ENCODE results near the gene FRY. TPM values are rescaled to one million over a fixed set of nuclear protein-coding genes. Genes with fewer than 3 reads are reported as not detected.

Gene FRY
- total RNA-seq, 1 donor from 2014 or later = 98.7 TPM

GRCh38 chr13:32212421-32212820 is 180.8 kb downstream of the FRY start:
- DNase-seq (ENCODE audit: low read depth, low spot score) = no peak

GRCh38 chr13:32213626-32214025 is 182.1 kb downstream of the FRY start:
- DNase-seq (ENCODE audit: low read depth, low spot score) = no peak

GRCh38 chr13:32214071-32214470 is 182.5 kb downstream of the FRY start:
- no peak for DNase-seq (ENCODE audit: low read depth, low spot score)

GRCh38 chr13:32216281-32216680 is 184.7 kb downstream of the FRY start:
- DNase-seq (ENCODE audit: low read depth, low spot score) = no peak

- no peak for DNase-seq (ENCODE audit: low read depth, low spot score)
Measured at GRCh38 chr13:32222046-32222676, 190.6 kb downstream of the FRY start.

- DNase-seq (ENCODE audit: low read depth, low spot score) = no peak
Measured at GRCh38 chr13:32224916-32225315, 193.3 kb downstream of the FRY start.

- no peak for DNase-seq (ENCODE audit: low read depth, low spot score)
Measured at GRCh38 chr13:32225481-32225931, 193.9 kb downstream of the FRY start.

GRCh38 chr13:32228330-32229041 is 196.9 kb downstream of the FRY start:
- no peak for DNase-seq (ENCODE audit: low read depth, low spot score)

GRCh38 chr13:32229443-32229842 is 197.9 kb downstream of the FRY start:
- no peak for DNase-seq (ENCODE audit: low read depth, low spot score)

GRCh38 chr13:32232263-32232662 is 200.7 kb downstream of the FRY start:
- DNase-seq (ENCODE audit: low read depth, low spot score) = no peak

- DNase-seq (ENCODE audit: low read depth, low spot score) = no peak
Measured at GRCh38 chr13:32233062-32233461, 201.5 kb downstream of the FRY start.

GRCh38 chr13:32234914-32235313 is 203.3 kb downstream of the FRY start:
- DNase-seq (ENCODE audit: low read depth, low spot score) = no peak

- no peak for DNase-seq (ENCODE audit: low read depth, low spot score)
Measured at GRCh38 chr13:32237681-32238080, 206.1 kb downstream of the FRY start.

- DNase-seq (ENCODE audit: low read depth, low spot score) = no peak
Measured at GRCh38 chr13:32243695-32244094, 212.1 kb downstream of the FRY start.

GRCh38 chr13:32245555-32245954 is 214.0 kb downstream of the FRY start:
- no peak for DNase-seq (ENCODE audit: low read depth, low spot score)

- DNase-seq (ENCODE audit: low read depth, low spot score) = peak; percentile 65
Measured at GRCh38 chr13:32246468-32246867, 214.9 kb downstream of the FRY start.

- DNase-seq (ENCODE audit: low read depth, low spot score) = no peak
Measured at GRCh38 chr13:32247887-32248286, 216.3 kb downstream of the FRY start.

- no peak for DNase-seq (ENCODE audit: low read depth, low spot score)
Measured at GRCh38 chr13:32248801-32249200, 217.2 kb downstream of the FRY start.

GRCh38 chr13:32252812-32253438 is 221.4 kb downstream of the FRY start:
- no peak for DNase-seq (ENCODE audit: low read depth, low spot score)

- DNase-seq (ENCODE audit: low read depth, low spot score) = no peak
Measured at GRCh38 chr13:32253911-32254399, 222.4 kb downstream of the FRY start.

- DNase-seq (ENCODE audit: low read depth, low spot score) = no peak
Measured at GRCh38 chr13:32254416-32254815, 222.8 kb downstream of the FRY start.

- DNase-seq (ENCODE audit: low read depth, low spot score) = no peak
Measured at GRCh38 chr13:32254916-32255723, 223.5 kb downstream of the FRY start.
